Testis (tissue), 3 donors: ENCODE measurements around the gene SYT13. TPM values are rescaled to one million over a fixed set of nuclear protein-coding genes. Genes with fewer than 3 reads are reported as not detected.

Experiments used
- DNase-seq: peaks from one replicate; pipeline ENCODE4 v3.0.0-alpha.2; 2019
- H3K27ac ChIP-seq, 2 donors: fragments of 200-600 bp; sonication (generic); one replicate each; pipeline ENCODE4 v1.5.1; 2019
- H3K27me3 ChIP-seq: fragments of 200-600 bp; sonication (generic); one replicate; pipeline ENCODE4 v1.5.1; 2019
- H3K36me3 ChIP-seq: fragments of 200-600 bp; sonication (generic); one replicate; pipeline ENCODE4 v1.5.1; 2017; ENCODE audit warnings: low read depth; ENCODE audit errors: missing control alignments
- H3K4me1 ChIP-seq: fragments of 200-600 bp; sonication (generic); one replicate; pipeline ENCODE4 v1.5.1; 2019
- H3K4me3 ChIP-seq, 2 donors: fragments of 200-600 bp; sonication (generic); one replicate each; pipeline ENCODE4 v1.5.1; 2017 to 2019
- H3K9me3 ChIP-seq: fragments of 200-600 bp; sonication (generic); one replicate; pipeline ENCODE4 v1.5.1; 2017
- CTCF ChIP-seq, 3 experiments: fragments of 450-650 bp in 2 of 3; fragments of 200-600 bp in 1 of 3; sonication (generic) in 1 of 3; IDR thresholded peaks; one replicate each; pipeline ENCODE4 v1.5.1; 2016 to 2019; ENCODE audit warnings: antibody characterized with exemption in 3 of 3, mild to moderate bottlenecking in 2 of 3, moderate library complexity in 1 of 3
- POLR2A ChIP-seq: fragments of 450-650 bp; IDR thresholded peaks from one replicate; pipeline ENCODE4 v1.6.1; 2017; ENCODE audit warnings: antibody characterized with exemption, mild to moderate bottlenecking, moderate library complexity
- WGBS, 2 donors: methylation state at CpG; one replicate each; pipeline ENCODE4 v1.1.5; 2018; 5-methylcytosine and 5-hydroxymethylcytosine counted together
- intact Hi-C: fragments of 100-400 bp; cut with DNase I; formaldehyde crosslinking; loops from one replicate; pipeline ENCODE4 v1.15.1; 2023; ENCODE audit warnings: low total_unique reads
- polyA plus RNA-seq: library from polyadenylated mRNA; stranded (reverse); fragments of 350-450 nt; fragmentation: Illumina TruSeq; extraction: RNeasy Lipid Tissue Mini Kit (QIAGEN cat#74804); gene quantifications from one replicate; pipeline ENCODE4 v1.2.3, GENCODE V29; 2014; ENCODE audit warnings: low read depth, low replicate concordance; ENCODE audit not compliant: insufficient read depth
- total RNA-seq, 2 donors: library from RNA; depleted of rRNA; stranded (reverse); fragments of >200 nt; gene quantifications; one replicate each; pipeline ENCODE4 v1.2.3, GENCODE V29; 2016

Gene SYT13
- total and polyA plus RNA-seq, 3 donors from 2014 or later = 0.68 to 3.3 (median 1.4) TPM

GRCh38 chr11:45304992-45305335, 18.8 kb upstream of the SYT13 start:
- DNase-seq = no peak
- H3K4me1 ChIP-seq = no peaks in the 10 kb centered on the region
- no peaks in the 10 kb centered on the region for H3K27me3 ChIP-seq
- no peaks in the 10 kb centered on the region for H3K36me3 ChIP-seq
- no peaks in the 10 kb centered on the region for H3K9me3 ChIP-seq
- no peak for TF ChIP-seq CTCF (IDR thresholded peaks at IDR 0.05)
- no peak for TF ChIP-seq POLR2A
- intact Hi-C loops = no loop called here
- 90 to 95% methylated on average over 4 of the region's 4 CpGs for WGBS, 2 donors
- no peak overlapping the region for H3K27ac ChIP-seq
- no peak overlapping the region for H3K4me3 ChIP-seq

- Histone ChIP-seq H3K27me3 (no peaks in the 10 kb centered on the region), H3K27ac (no peak overlapping the region), H3K36me3 (no peaks in the 10 kb centered on the region), H3K4me3 (no peak overlapping the region), H3K9me3 (no peaks in the 10 kb centered on the region), H3K4me1 (no peaks in the 10 kb centered on the region)
- WGBS, 2 donors = 90 to 92% methylated on average over 13 to 15 of the region's 15 CpGs
- TF ChIP-seq POLR2A = no peak
- TF ChIP-seq CTCF (IDR thresholded peaks at IDR 0.05) = no peak
- DNase-seq = no peak
- intact Hi-C loops = no loop called here
Measured at GRCh38 chr11:45304111-45304991, 18.2 kb upstream of the SYT13 start.

- H3K27ac ChIP-seq = no peak overlapping the region
- TF ChIP-seq CTCF (IDR thresholded peaks at IDR 0.05) (no peak), POLR2A (no peak)
- intact Hi-C loops = no loop called here
- H3K4me3 ChIP-seq = no peak overlapping the region
- H3K27me3 ChIP-seq = no peaks in the 10 kb centered on the region
- H3K4me1 ChIP-seq = no peaks in the 10 kb centered on the region
- WGBS, 2 donors = 87 to 90% methylated on average over 6 of the region's 6 CpGs
- H3K36me3 ChIP-seq = no peaks in the 10 kb centered on the region
- H3K9me3 ChIP-seq = no peaks in the 10 kb centered on the region
- DNase-seq = no peak
Measured at GRCh38 chr11:45303316-45303715, 17.2 kb upstream of the SYT13 start.

- WGBS, 2 donors = 78 to 83% methylated on average over 6 to 7 of the region's 7 CpGs
- no peaks in the 10 kb centered on the region for H3K4me1 ChIP-seq
- TF ChIP-seq POLR2A (no peak), CTCF (IDR thresholded peaks at IDR 0.05) (no peak)
- intact Hi-C loops = no loop called here
- H3K9me3 ChIP-seq = no peaks in the 10 kb centered on the region
- DNase-seq = no peak
- H3K27me3 ChIP-seq = no peaks in the 10 kb centered on the region
- H3K27ac ChIP-seq = no peak overlapping the region
- H3K36me3 ChIP-seq = no peaks in the 10 kb centered on the region
- H3K4me3 ChIP-seq = no peak overlapping the region
Measured at GRCh38 chr11:45301537-45302246, 15.6 kb upstream of the SYT13 start.
